Keratinocyte (primary cell): ENCODE data around the gene MEIG1.

Experiments
- CTCF ChIP-seq, 3 experiments: IDR thresholded peaks in 1 of 3; conservative IDR thresholded peaks in 1 of 3; optimal IDR thresholded peaks in 1 of 3; 2 replicates in 2 of 3; 3 replicates in 1 of 3; pipeline versions ENCODE3 to v1.5.1; 2011; ENCODE audit warnings: low read length in 3 of 3, mild to moderate bottlenecking in 3 of 3, moderate library complexity in 2 of 3, control low read depth in 1 of 3, inconsistent platforms in 1 of 3; ENCODE audit not compliant: insufficient read depth in 2 of 3; ENCODE audit errors: extremely low read depth in 1 of 3
- EZH2 ChIP-seq: IDR thresholded peaks from one replicate; pipeline ENCODE4 v1.6.1; 2012; ENCODE audit warnings: inconsistent platforms, mild to moderate bottlenecking, low read length, moderate library complexity

- TF ChIP-seq CTCF (optimal IDR thresholded peaks at IDR 0.05 in 1 of 3, IDR thresholded peaks at IDR 0.05 in 1 of 3, conservative IDR thresholded peaks at IDR 0.05 in 1 of 3; ENCODE audit: extremely low read depth in 1 of 3, insufficient read depth in 2 of 3, low read length in 3 of 3): no peak
- TF ChIP-seq EZH2: no peak
Observed at GRCh38 chr10:14982744-14983143, 23.6 kb downstream of the MEIG1 start.
